H1 (cell line): ENCODE results near the gene MPEG1. TPM values are rescaled to one million over a fixed set of nuclear protein-coding genes. Genes with fewer than 3 reads are reported as not detected.

Source experiments
- EP300 ChIP-seq, 2 experiments: IDR thresholded peaks; 1 replicate in 1 of 2; 2 replicates in 1 of 2; pipeline ENCODE4 v1.6.1; 2011 to 2012; ENCODE audit warnings: low read depth in 2 of 2, low read length in 2 of 2, mild to moderate bottlenecking in 2 of 2, borderline replicate concordance in 1 of 2, inconsistent platforms in 1 of 2, moderate library complexity in 1 of 2
- FOSL1 ChIP-seq: IDR thresholded peaks from 2 replicates; pipeline ENCODE4 v1.6.1; 2011; ENCODE audit warnings: mild to moderate bottlenecking, low read depth, low read length, moderate library complexity; ENCODE audit not compliant: insufficient read depth
- JUN ChIP-seq: IDR thresholded peaks from 2 replicates; pipeline ENCODE4 v1.6.1; 2011; ENCODE audit warnings: low read depth, mild to moderate bottlenecking, improper control_type of control experiment, low read length
- NANOG ChIP-seq: IDR thresholded peaks from 2 replicates; pipeline ENCODE4 v1.6.1; 2011; ENCODE audit warnings: low read length, low read depth, mild to moderate bottlenecking, inconsistent platforms; ENCODE audit not compliant: insufficient read depth, poor library complexity, severe bottlenecking
- NRF1 ChIP-seq: IDR thresholded peaks from 2 replicates; pipeline ENCODE4 v1.6.1; 2011; ENCODE audit warnings: mild to moderate bottlenecking, low read depth, low read length, improper control_type of control experiment
- SIN3A ChIP-seq, 2 experiments: IDR thresholded peaks in 1 of 2; conservative IDR thresholded peaks in 1 of 2; 2 replicates each; pipeline ENCODE4 v1.6.1; 2011 to 2012; ENCODE audit warnings: low read length in 2 of 2, improper control_type of control experiment in 1 of 2, low read depth in 1 of 2, mild to moderate bottlenecking in 1 of 2
- SUZ12 ChIP-seq: fragments of 200-600 bp; sonication (generic); IDR thresholded peaks from 2 replicates; pipeline ENCODE4 v1.6.1; 2012; ENCODE audit warnings: mild to moderate bottlenecking, inconsistent platforms, low read length, moderate library complexity, mixed read lengths
- TBP ChIP-seq: IDR thresholded peaks from 2 replicates; pipeline ENCODE4 v1.6.1; 2011; ENCODE audit warnings: low read depth, low read length, improper control_type of control experiment
- polyA plus RNA-seq, 7 experiments: library from polyadenylated mRNA; depleted of rRNA in 3 of 7; stranded (reverse) in 5 of 7; unstranded in 2 of 7; fragments of >200 nt in 5 of 7; fragments of 200-250 nt in 2 of 7; gene quantifications; 1 replicate in 5 of 7; 2 replicates in 1 of 7; 4 replicates in 1 of 7; pipeline versions ENCODE4 v1.2.1 to v1.2.3, GENCODE V29; 2011 to 2013; ENCODE audit warnings: missing spikeins in 2 of 7, mixed read lengths in 2 of 7
- total RNA-seq: library from RNA; stranded (reverse); fragmentation: NEBNext Ultra II Directional; extraction: Animal tissue kit (Norgen Biotek cat#: 25700); gene quantifications from 2 replicates; pipeline ENCODE4 v1.2.1, GENCODE V29; 2021

The MPEG1 gene
- total and polyA plus RNA-seq, 2 of the 8 experiments (the other 6 are each of a cell fraction or from before 2014, with no cell fraction given), result not detected

GRCh38 chr11:59214141-59214893 lies 1.6 kb upstream of the MPEG1 start (continued):
- TF ChIP-seq JUN (no peak), FOSL1 (no peak), NANOG (no peak), EP300 (IDR thresholded peaks at IDR 0.05; ENCODE audit: borderline replicate concordance in 1 of 2, low read depth in 2 of 2, low read length in 2 of 2) (no peak), TBP (no peak), SIN3A (conservative IDR thresholded peaks at IDR 0.05 in 1 of 2, IDR thresholded peaks at IDR 0.05 in 1 of 2; ENCODE audit: low read depth in 1 of 2, low read length in 2 of 2) (no peak), NRF1 (no peak), SUZ12 (no peak)
- TF ChIP-seq, all 59 proteins: peak for 0
